SK-N-SH (cell line): ENCODE results near the gene ELANE. TPM values are rescaled to one million over a fixed set of nuclear protein-coding genes. Genes with fewer than 3 reads are reported as not detected.

Experiments
- CTCF ChIA-PET: fragments of 300-600, 350-600 bp; formaldehyde crosslinking; extraction: SDS; loops from one replicate; lab custom pipeline; 2021; lab: Yijun Ruan, JAX
- POLR2A ChIA-PET: fragments of 350-600 bp; sonication (Branson Sonifier 250); formaldehyde crosslinking; extraction: SDS; loops from one replicate; lab custom pipeline; 2020; ENCODE audit warnings: antibody characterized with exemption, inconsistent platforms; lab: Yijun Ruan, JAX
- DNase-seq: peaks from one replicate; pipeline ENCODE4 v3.0.0; 2012
- H2AFZ ChIP-seq: fragments of 200-600 bp; sonication (generic); 2 replicates; pipeline ENCODE4 v1.8.1; 2016; ENCODE audit warnings: antibody characterized with exemption, mild to moderate bottlenecking, low read depth
- H3F3A ChIP-seq: fragments of 200-600 bp; sonication (generic); replicated peaks from 2 replicates; pipeline ENCODE3; 2016; ENCODE audit warnings: antibody characterized with exemption, mild to moderate bottlenecking; ENCODE audit not compliant: insufficient read depth
- H3K27ac ChIP-seq, 2 experiments: fragments of 200-500 bp in 1 of 2; fragments of 200-600 bp in 1 of 2; sonication (Bioruptor generic) in 1 of 2; sonication (generic), shearing (Covaris generic) in 1 of 2; 2 replicates each; pipeline versions ENCODE4 v1.5.1 to v1.6.1; 2014 to 2016; ENCODE audit warnings: low read depth in 2 of 2, inconsistent platforms in 1 of 2, low read length in 1 of 2, mild to moderate bottlenecking in 1 of 2, mixed read lengths in 1 of 2
- H3K27me3 ChIP-seq: fragments of 200-600 bp; sonication (generic), shearing (Covaris generic); 2 replicates; pipeline ENCODE4 v1.6.1; 2016; ENCODE audit warnings: mixed run types; ENCODE audit not compliant: insufficient read depth
- H3K36me3 ChIP-seq, 2 experiments: fragments of 200-500 bp in 1 of 2; fragments of 200-600 bp in 1 of 2; sonication (Bioruptor generic) in 1 of 2; sonication (generic) in 1 of 2; replicated peaks in 1 of 2; 2 replicates each; pipeline versions ENCODE3 to v1.5.1; 2014 to 2016; ENCODE audit warnings: low read length in 1 of 2, mild to moderate bottlenecking in 1 of 2; ENCODE audit not compliant: insufficient read depth in 2 of 2, control insufficient read depth in 1 of 2
- H3K4me1 ChIP-seq, 2 experiments: fragments of 200-500 bp in 1 of 2; fragments of 200-600 bp in 1 of 2; sonication (Bioruptor generic) in 1 of 2; sonication (generic), shearing (Covaris generic) in 1 of 2; 2 replicates each; pipeline versions ENCODE4 v1.5.1 to v1.6.1; 2014 to 2016; ENCODE audit warnings: low read depth in 1 of 2, low read length in 1 of 2, mixed run types in 1 of 2; ENCODE audit not compliant: insufficient read depth in 2 of 2, control insufficient read depth in 1 of 2
- H3K4me2 ChIP-seq: fragments of 200-600 bp; sonication (generic), shearing (Covaris generic); 2 replicates; pipeline ENCODE4 v1.6.1; 2017; ENCODE audit warnings: mixed run types
- H3K4me3 ChIP-seq, 2 experiments: fragments of 200-500 bp in 1 of 2; fragments of 200-600 bp in 1 of 2; sonication (Bioruptor generic) in 1 of 2; sonication (generic), shearing (Covaris generic) in 1 of 2; 2 replicates each; pipeline versions ENCODE4 v1.5.1 to v1.8.1; 2014 to 2016; ENCODE audit warnings: low read depth in 2 of 2, inconsistent platforms in 1 of 2, low read length in 1 of 2, mild to moderate bottlenecking in 1 of 2, mixed read lengths in 1 of 2, moderate library complexity in 1 of 2
- H3K79me2 ChIP-seq: fragments of 200-600 bp; sonication (generic); 2 replicates; pipeline ENCODE4 v1.8.1; 2017; ENCODE audit warnings: mild to moderate bottlenecking; ENCODE audit not compliant: insufficient read depth
- H3K9ac ChIP-seq: fragments of 200-600 bp; sonication (generic); 2 replicates; pipeline ENCODE4 v1.6.1; 2017; ENCODE audit warnings: mixed run types
- H3K9me2 ChIP-seq: fragments of 200-600 bp; sonication (generic); 2 replicates; pipeline ENCODE4 v1.6.1; 2017; ENCODE audit warnings: mixed run types
- H3K9me3 ChIP-seq: fragments of 200-600 bp; sonication (generic); 2 replicates; pipeline ENCODE4 v1.6.1; 2017; ENCODE audit warnings: mixed run types, mild to moderate bottlenecking, moderate library complexity
- H4K20me1 ChIP-seq: fragments of 200-600 bp; sonication (generic); 2 replicates; pipeline ENCODE4 v1.6.1; 2017; ENCODE audit warnings: mild to moderate bottlenecking, mixed run types; ENCODE audit not compliant: insufficient read depth
- ELF1 ChIP-seq: IDR thresholded peaks from 2 replicates; pipeline ENCODE4 v1.4.0; 2012
- EP300 ChIP-seq, 2 experiments: IDR thresholded peaks; 2 replicates each; pipeline versions ENCODE4 v1.4.0 to v1.6.1; 2012; ENCODE audit warnings: borderline replicate concordance in 1 of 2, low read depth in 1 of 2, low read length in 1 of 2
- FOXJ3 ChIP-seq: sonication (generic); formaldehyde crosslinking; IDR thresholded peaks from 2 replicates; pipeline ENCODE4 v1.5.1; 2020; ENCODE audit warnings: mild to moderate bottlenecking, missing genetic modification reagents
- JUND ChIP-seq: IDR thresholded peaks from 2 replicates; pipeline ENCODE4 v1.4.0; 2012
- MXI1 ChIP-seq: IDR thresholded peaks from 2 replicates; pipeline ENCODE4 v1.6.1; 2012; ENCODE audit warnings: mild to moderate bottlenecking, low read depth, low read length, improper control_type of control experiment
- NFIC ChIP-seq: IDR thresholded peaks from 2 replicates; pipeline ENCODE4 v1.4.0; 2012; ENCODE audit warnings: borderline replicate concordance
- PBX3 ChIP-seq: IDR thresholded peaks from 2 replicates; pipeline ENCODE4; 2012
- REST ChIP-seq: IDR thresholded peaks from 2 replicates; pipeline ENCODE4 v1.6.1; 2012; ENCODE audit warnings: mild to moderate bottlenecking, low read depth, low read length, moderate library complexity
- RFX5 ChIP-seq: IDR thresholded peaks from 2 replicates; pipeline ENCODE4 v1.6.1; 2012; ENCODE audit warnings: mild to moderate bottlenecking, improper control_type of control experiment, low read length
- SIN3A ChIP-seq: IDR thresholded peaks from 2 replicates; pipeline ENCODE4 v1.6.1; 2012; ENCODE audit warnings: low read depth, mild to moderate bottlenecking, low read length, moderate library complexity, borderline replicate concordance
- SMC3 ChIP-seq: IDR thresholded peaks from 2 replicates; pipeline ENCODE4 v1.6.1; 2012; ENCODE audit warnings: low read depth, low read length, improper control_type of control experiment
- TAF1 ChIP-seq: IDR thresholded peaks from 2 replicates; pipeline ENCODE4 v1.6.1; 2012; ENCODE audit warnings: low read depth, mild to moderate bottlenecking, low read length, moderate library complexity, borderline replicate concordance
- TEAD4 ChIP-seq: IDR thresholded peaks from 2 replicates; pipeline ENCODE4 v1.4.0; 2012; ENCODE audit warnings: mild to moderate bottlenecking, borderline replicate concordance; ENCODE audit not compliant: insufficient read depth
- WGBS: methylation state at CpG from one replicate; pipeline ENCODE4 v1.1.6; 2017; ENCODE audit warnings: low lambda C conversion rate; 5-methylcytosine and 5-hydroxymethylcytosine counted together
- polyA plus RNA-seq, 3 experiments: library from polyadenylated mRNA; depleted of rRNA; stranded (reverse); fragments of >200 nt; gene quantifications; 2 replicates each; pipeline ENCODE4 v1.2.3, GENCODE V29; 2012
- TF ChIP-seq, protein P1 (sequence below): fragments of 200-600 bp; sonication (generic); IDR thresholded peaks from 2 replicates; pipeline ENCODE4 v1.6.1; 2017; ENCODE audit warnings: antibody characterized with exemption, mild to moderate bottlenecking, moderate library complexity
- TF ChIP-seq, protein P2 (sequence below): fragments of 150-350 bp; IDR thresholded peaks from 2 replicates; pipeline ENCODE4 v1.6.1; 2016; ENCODE audit warnings: mild to moderate bottlenecking, low read depth, low read length
- TF ChIP-seq, protein P3 (sequence below): IDR thresholded peaks from 2 replicates; pipeline ENCODE4 v1.4.0; 2012; ENCODE audit warnings: low read depth, borderline replicate concordance

The ELANE gene
- polyA plus RNA-seq, 1 of the 3 experiments (the other 2 are of a cell fraction), result not detected

- Histone ChIP-seq H3K4me1 (no peaks in the 10 kb centered on the region; a peak in 1 of 4 replicates), H3K9me2 (no peaks in the 10 kb centered on the region), H4K20me1 (no peaks in the 10 kb centered on the region), H3K4me3 (no peak overlapping the region), H3K27me3 (peaks cover 73% of the 10 kb centered on the region), H3K4me2 (no peak overlapping the region), H3K27ac (no peak overlapping the region), H3F3A (peaks cover 9% of the 10 kb centered on the region), H3K79me2 (no peaks in the 10 kb centered on the region), H3K9ac (no peak overlapping the region), H2AFZ (no peak overlapping the region), H3K9me3 (no peaks in the 10 kb centered on the region), H3K36me3 (no peaks in the 10 kb centered on the region)
- TF ChIP-seq NFIC (no peak), PBX3 (no peak), SIN3A (no peak), MXI1 (no peak), EP300 (IDR thresholded peaks at IDR 0.05; ENCODE audit: borderline replicate concordance in 1 of 2, low read depth in 1 of 2, low read length in 1 of 2) (no peak), FOXJ3 (CRISPR knock-in tag) (no peak), JUND (no peak), REST (no peak), ELF1 (no peak), TAF1 (no peak), TEAD4 (no peak), SMC3 (no peak), RFX5 (no peak)
- TF ChIP-seq, protein P1, sequence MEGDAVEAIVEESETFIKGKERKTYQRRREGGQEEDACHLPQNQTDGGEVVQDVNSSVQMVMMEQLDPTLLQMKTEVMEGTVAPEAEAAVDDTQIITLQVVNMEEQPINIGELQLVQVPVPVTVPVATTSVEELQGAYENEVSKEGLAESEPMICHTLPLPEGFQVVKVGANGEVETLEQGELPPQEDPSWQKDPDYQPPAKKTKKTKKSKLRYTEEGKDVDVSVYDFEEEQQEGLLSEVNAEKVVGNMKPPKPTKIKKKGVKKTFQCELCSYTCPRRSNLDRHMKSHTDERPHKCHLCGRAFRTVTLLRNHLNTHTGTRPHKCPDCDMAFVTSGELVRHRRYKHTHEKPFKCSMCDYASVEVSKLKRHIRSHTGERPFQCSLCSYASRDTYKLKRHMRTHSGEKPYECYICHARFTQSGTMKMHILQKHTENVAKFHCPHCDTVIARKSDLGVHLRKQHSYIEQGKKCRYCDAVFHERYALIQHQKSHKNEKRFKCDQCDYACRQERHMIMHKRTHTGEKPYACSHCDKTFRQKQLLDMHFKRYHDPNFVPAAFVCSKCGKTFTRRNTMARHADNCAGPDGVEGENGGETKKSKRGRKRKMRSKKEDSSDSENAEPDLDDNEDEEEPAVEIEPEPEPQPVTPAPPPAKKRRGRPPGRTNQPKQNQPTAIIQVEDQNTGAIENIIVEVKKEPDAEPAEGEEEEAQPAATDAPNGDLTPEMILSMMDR, result no peak
- TF ChIP-seq, protein P2, sequence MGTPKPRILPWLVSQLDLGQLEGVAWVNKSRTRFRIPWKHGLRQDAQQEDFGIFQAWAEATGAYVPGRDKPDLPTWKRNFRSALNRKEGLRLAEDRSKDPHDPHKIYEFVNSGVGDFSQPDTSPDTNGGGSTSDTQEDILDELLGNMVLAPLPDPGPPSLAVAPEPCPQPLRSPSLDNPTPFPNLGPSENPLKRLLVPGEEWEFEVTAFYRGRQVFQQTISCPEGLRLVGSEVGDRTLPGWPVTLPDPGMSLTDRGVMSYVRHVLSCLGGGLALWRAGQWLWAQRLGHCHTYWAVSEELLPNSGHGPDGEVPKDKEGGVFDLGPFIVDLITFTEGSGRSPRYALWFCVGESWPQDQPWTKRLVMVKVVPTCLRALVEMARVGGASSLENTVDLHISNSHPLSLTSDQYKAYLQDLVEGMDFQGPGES, result no peak
- TF ChIP-seq, protein P3, sequence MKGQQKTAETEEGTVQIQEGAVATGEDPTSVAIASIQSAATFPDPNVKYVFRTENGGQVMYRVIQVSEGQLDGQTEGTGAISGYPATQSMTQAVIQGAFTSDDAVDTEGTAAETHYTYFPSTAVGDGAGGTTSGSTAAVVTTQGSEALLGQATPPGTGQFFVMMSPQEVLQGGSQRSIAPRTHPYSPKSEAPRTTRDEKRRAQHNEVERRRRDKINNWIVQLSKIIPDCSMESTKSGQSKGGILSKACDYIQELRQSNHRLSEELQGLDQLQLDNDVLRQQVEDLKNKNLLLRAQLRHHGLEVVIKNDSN, result no peak
- POLR2A ChIA-PET, result no interaction called here
- WGBS, result 22% methylated on average over 9 of the region's 11 CpGs
- CTCF ChIA-PET, result interaction anchor here (1.1 kb wide), 1 partner anchor 20 kb away, joined by 3 read pairs; no protein-coding TSS in a partner anchor
- no peak for DNase-seq
Measured at GRCh38 chr19:844546-844971, 7.5 kb upstream of the ELANE start.
